UCSD-AML1 (cell line): Measurements from ENCODE around the gene TSPYL2.

Source experiments
- DNase-seq: peaks from one replicate; lab custom pipeline; 2025; ENCODE audit not compliant: unreplicated experiment; lab: John Stamatoyannopoulos, UW

Gene TSPYL2

GRCh38 chrX:53116101-53116500, 33.9 kb downstream of the TSPYL2 start:
- DNase-seq, result no peak

- DNase-seq, result no peak
These were observed 39.8 kb downstream of the TSPYL2 start for GRCh38 chrX:53122013-53122412.

GRCh38 chrX:53125506-53125905, 43.3 kb downstream of the TSPYL2 start:
- no peak for DNase-seq

GRCh38 chrX:53126377-53126776, 44.2 kb downstream of the TSPYL2 start:
- no peak for DNase-seq

GRCh38 chrX:53128097-53128749, 46.1 kb downstream of the TSPYL2 start:
- no peak for DNase-seq

GRCh38 chrX:53133400-53133799, 51.2 kb downstream of the TSPYL2 start:
- no peak for DNase-seq

GRCh38 chrX:53135581-53135980, 53.4 kb downstream of the TSPYL2 start:
- no peak for DNase-seq
